ENCODE data around the gene MTSS2. TPM values are rescaled to one million over a fixed set of nuclear protein-coding genes. Genes with fewer than 3 reads are reported as not detected.

MTSS2 gene
- total RNA-seq, 1 experiment from 2014 or later: 52.0 TPM

DNA sequence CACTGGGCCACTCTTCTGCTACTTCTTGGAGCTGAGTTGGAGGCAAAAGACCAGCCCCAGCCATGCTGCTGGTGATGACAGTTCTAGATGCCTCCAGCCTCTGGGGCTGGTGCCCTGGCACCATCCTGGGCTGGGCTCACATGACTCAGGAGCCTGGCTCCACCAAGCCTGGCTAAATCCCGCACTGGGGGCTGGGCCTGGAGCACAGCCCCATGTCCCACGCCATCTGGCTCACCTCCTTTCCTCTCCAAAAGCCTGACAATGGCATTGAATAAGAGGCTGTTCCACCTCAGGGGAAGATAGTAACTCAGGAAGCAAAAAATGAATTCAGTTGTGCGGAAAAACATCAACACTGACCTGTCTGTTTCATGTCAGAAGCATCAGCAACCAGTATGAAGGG is 45.1 kb upstream of the MTSS2 start:
- no peaks in the 10 kb centered on the region for H3K9me2 ChIP-seq (ENCODE audit: insufficient read depth)
- H3F3A ChIP-seq (ENCODE audit: insufficient read depth, low read depth): no peaks in the 10 kb centered on the region
- ChIA-PET CTCF (no interaction called here), POLR2A (ENCODE audit: unreplicated experiment) (no interaction called here)
- no peak for DNase-seq
- no peaks in the 10 kb centered on the region for H3K9me3 ChIP-seq (ENCODE audit: insufficient read depth, low read depth)
- H3K27ac ChIP-seq: no peak overlapping the region
- no peak overlapping the region for H2AFZ ChIP-seq
- no peaks in the 10 kb centered on the region for H3K79me2 ChIP-seq (ENCODE audit: low read depth)
- H3K4me3 ChIP-seq: no peak overlapping the region
- no peak for TF ChIP-seq EZH2 (IDR thresholded peaks at IDR 0.05; ENCODE audit: low read depth)
- H3K4me1 ChIP-seq (replicated peaks; ENCODE audit: insufficient read depth): no peaks in the 10 kb centered on the region
- H3K27me3 ChIP-seq (ENCODE audit: insufficient read depth, low read depth): no peaks in the 10 kb centered on the region
- no peaks in the 10 kb centered on the region for H4K20me1 ChIP-seq (ENCODE audit: insufficient read depth)
- no TSS peak for BruUV-seq (replicated peaks)
- no peak overlapping the region for H3K4me2 ChIP-seq
- intact Hi-C loops (cut with micrococcal nuclease; ENCODE audit: unreplicated experiment): no loop called here
- H3K36me3 ChIP-seq (ENCODE audit: low read depth): 0 out of 2 replicates have a peak, but pooled peaks cover 4% of the 10 kb centered on the region

DNA sequence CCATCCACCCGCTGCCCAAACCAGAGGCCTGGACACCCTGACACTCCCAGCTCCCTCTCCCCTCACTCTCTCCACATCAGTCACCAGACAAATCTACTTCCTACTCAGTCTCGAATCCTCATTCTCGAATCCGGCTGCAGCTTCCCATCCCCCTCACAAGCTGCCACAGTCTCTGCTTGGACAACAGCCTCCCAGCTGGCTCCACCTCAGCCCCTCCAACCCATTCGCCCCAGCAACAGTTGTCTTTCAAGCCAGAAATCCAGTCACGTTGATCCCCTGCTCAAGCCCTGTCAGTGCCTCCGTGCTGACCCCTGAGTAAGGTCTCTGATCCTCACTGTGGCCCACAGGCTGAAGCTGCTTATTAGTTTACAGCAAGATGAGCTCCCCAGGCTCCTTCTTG is 44.2 kb upstream of the MTSS2 start:
- no peaks in the 10 kb centered on the region for H3K9me2 ChIP-seq (ENCODE audit: insufficient read depth)
- H4K20me1 ChIP-seq (ENCODE audit: insufficient read depth): no peaks in the 10 kb centered on the region
- ChIA-PET POLR2A (ENCODE audit: unreplicated experiment) (no interaction called here), CTCF (no interaction called here)
- DNase-seq: no peak
- no peaks in the 10 kb centered on the region for H3K9me3 ChIP-seq (ENCODE audit: insufficient read depth, low read depth)
- intact Hi-C loops (cut with micrococcal nuclease; ENCODE audit: unreplicated experiment): no loop called here
- no peaks in the 10 kb centered on the region for H3F3A ChIP-seq (ENCODE audit: insufficient read depth, low read depth)
- H3K27me3 ChIP-seq (ENCODE audit: insufficient read depth, low read depth): no peaks in the 10 kb centered on the region
- H3K4me3 ChIP-seq: no peak overlapping the region
- 0 out of 2 replicates have a peak, but pooled peaks cover 4% of the 10 kb centered on the region for H3K36me3 ChIP-seq (ENCODE audit: low read depth)
- no peak overlapping the region for H2AFZ ChIP-seq
- TF ChIP-seq EZH2 (IDR thresholded peaks at IDR 0.05; ENCODE audit: low read depth): no peak
- TF ChIP-seq, protein P1, sequence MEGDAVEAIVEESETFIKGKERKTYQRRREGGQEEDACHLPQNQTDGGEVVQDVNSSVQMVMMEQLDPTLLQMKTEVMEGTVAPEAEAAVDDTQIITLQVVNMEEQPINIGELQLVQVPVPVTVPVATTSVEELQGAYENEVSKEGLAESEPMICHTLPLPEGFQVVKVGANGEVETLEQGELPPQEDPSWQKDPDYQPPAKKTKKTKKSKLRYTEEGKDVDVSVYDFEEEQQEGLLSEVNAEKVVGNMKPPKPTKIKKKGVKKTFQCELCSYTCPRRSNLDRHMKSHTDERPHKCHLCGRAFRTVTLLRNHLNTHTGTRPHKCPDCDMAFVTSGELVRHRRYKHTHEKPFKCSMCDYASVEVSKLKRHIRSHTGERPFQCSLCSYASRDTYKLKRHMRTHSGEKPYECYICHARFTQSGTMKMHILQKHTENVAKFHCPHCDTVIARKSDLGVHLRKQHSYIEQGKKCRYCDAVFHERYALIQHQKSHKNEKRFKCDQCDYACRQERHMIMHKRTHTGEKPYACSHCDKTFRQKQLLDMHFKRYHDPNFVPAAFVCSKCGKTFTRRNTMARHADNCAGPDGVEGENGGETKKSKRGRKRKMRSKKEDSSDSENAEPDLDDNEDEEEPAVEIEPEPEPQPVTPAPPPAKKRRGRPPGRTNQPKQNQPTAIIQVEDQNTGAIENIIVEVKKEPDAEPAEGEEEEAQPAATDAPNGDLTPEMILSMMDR (conservative IDR thresholded peaks at IDR 0.05): no peak
- H3K4me2 ChIP-seq: no peak overlapping the region
- BruUV-seq (replicated peaks): no TSS peak
- H3K27ac ChIP-seq: no peak overlapping the region
- no peaks in the 10 kb centered on the region for H3K79me2 ChIP-seq (ENCODE audit: low read depth)
- no peaks in the 10 kb centered on the region for H3K4me1 ChIP-seq (replicated peaks; ENCODE audit: insufficient read depth)

DNA sequence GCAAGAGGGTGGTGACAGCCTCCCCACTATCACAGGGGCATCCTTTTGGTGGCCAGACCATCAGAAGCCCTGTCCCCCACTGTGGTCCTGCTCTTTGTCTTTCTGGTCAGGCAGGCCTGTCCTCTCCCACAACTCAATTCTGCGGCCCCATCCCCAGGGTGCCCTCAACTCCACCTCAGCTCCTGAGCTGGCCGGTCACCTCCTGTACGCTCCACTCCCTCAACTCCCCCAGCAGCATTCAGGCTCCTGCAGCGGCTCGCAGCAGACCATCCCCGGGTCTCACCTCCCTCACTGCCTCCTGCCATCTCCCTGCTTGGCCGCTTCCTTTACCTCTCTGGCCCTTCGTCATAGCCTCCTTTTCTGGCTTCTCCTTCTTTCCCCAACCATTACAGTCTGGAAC is 43.4 kb upstream of the MTSS2 start:
- ChIA-PET POLR2A (ENCODE audit: unreplicated experiment) (no interaction called here), CTCF (no interaction called here)
- Histone ChIP-seq H3K79me2 (ENCODE audit: low read depth) (no peaks in the 10 kb centered on the region), H4K20me1 (ENCODE audit: insufficient read depth) (no peaks in the 10 kb centered on the region), H3K27ac (no peak overlapping the region), H3K27me3 (ENCODE audit: insufficient read depth, low read depth) (no peaks in the 10 kb centered on the region), H3K4me2 (no peak overlapping the region), H3K4me1 (replicated peaks; ENCODE audit: insufficient read depth) (no peaks in the 10 kb centered on the region), H3K9me2 (ENCODE audit: insufficient read depth) (no peaks in the 10 kb centered on the region), H3K4me3 (no peak overlapping the region), H3K36me3 (ENCODE audit: low read depth) (0 out of 2 replicates have a peak, but pooled peaks cover 4% of the 10 kb centered on the region), H2AFZ (no peak overlapping the region), H3F3A (ENCODE audit: insufficient read depth, low read depth) (no peaks in the 10 kb centered on the region), H3K9me3 (ENCODE audit: insufficient read depth, low read depth) (no peaks in the 10 kb centered on the region)
- TF ChIP-seq, protein P1 (conservative IDR thresholded peaks at IDR 0.05): no peak
- TF ChIP-seq EZH2 (IDR thresholded peaks at IDR 0.05; ENCODE audit: low read depth): no peak
- no TSS peak for BruUV-seq (replicated peaks)
- DNase-seq: no peak
- intact Hi-C loops (cut with micrococcal nuclease; ENCODE audit: unreplicated experiment): no loop called here

DNA sequence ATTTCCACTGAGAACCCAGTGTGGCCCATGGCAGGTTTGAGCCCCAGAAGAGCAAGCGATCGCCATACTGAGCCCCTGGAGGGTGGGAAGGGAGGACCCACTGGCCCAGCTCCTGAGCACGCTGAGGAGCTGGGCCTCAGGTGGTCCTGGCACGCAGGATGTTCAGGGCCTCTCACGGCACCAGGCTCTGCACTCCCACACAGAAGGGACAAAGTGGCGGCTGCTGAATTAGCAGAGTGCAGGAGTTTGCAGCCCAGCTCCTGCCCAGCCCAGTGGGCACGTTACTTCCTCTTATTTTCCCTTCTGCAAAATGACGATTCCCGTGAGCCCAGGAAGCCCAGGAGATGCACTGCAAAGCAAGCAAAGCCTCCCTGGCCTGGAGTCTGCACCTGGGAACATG is 42.3 kb upstream of the MTSS2 start:
- no TSS peak for BruUV-seq (replicated peaks)
- no peaks in the 10 kb centered on the region for H3F3A ChIP-seq (ENCODE audit: insufficient read depth, low read depth)

More for the DNA sequence above, 42.3 kb upstream of the MTSS2 start:
- H3K27ac ChIP-seq: no peak overlapping the region
- no peaks in the 10 kb centered on the region for H3K4me1 ChIP-seq (replicated peaks; ENCODE audit: insufficient read depth)
- intact Hi-C loops (cut with micrococcal nuclease; ENCODE audit: unreplicated experiment): no loop called here
- ChIA-PET CTCF (no interaction called here), POLR2A (ENCODE audit: unreplicated experiment) (no interaction called here)
- H4K20me1 ChIP-seq (ENCODE audit: insufficient read depth): no peaks in the 10 kb centered on the region
- H2AFZ ChIP-seq: no peak overlapping the region
- H3K4me2 ChIP-seq: no peak overlapping the region
- no peak for DNase-seq
- TF ChIP-seq, protein P1 (conservative IDR thresholded peaks at IDR 0.05): no peak
- no peak for TF ChIP-seq EZH2 (IDR thresholded peaks at IDR 0.05; ENCODE audit: low read depth)
- 0 out of 2 replicates have a peak, but pooled peaks cover 4% of the 10 kb centered on the region for H3K36me3 ChIP-seq (ENCODE audit: low read depth)
- H3K79me2 ChIP-seq (ENCODE audit: low read depth): no peaks in the 10 kb centered on the region
- H3K9me3 ChIP-seq (ENCODE audit: insufficient read depth, low read depth): no peaks in the 10 kb centered on the region
- H3K4me3 ChIP-seq: no peak overlapping the region
- no peaks in the 10 kb centered on the region for H3K27me3 ChIP-seq (ENCODE audit: insufficient read depth, low read depth)
- H3K9me2 ChIP-seq (ENCODE audit: insufficient read depth): no peaks in the 10 kb centered on the region

Measured in PC-9 (cell line).